ENCODE results near the gene TMCO2.

- TF ChIP-seq CTCF (conservative IDR thresholded peaks at IDR 0.05) (no peak), ZFX (IDR thresholded peaks at IDR 0.05) (no peak)
Observed at GRCh38 chr1:40257313-40257687, 9.6 kb downstream of the TMCO2 start.
